Fibroblast of skin of right quadriceps (primary cell): Measurements from ENCODE around the gene DCAF5.
"Not testable (repeated sequence)": the region's sequence is repeated elsewhere in the genome, so short reads cannot be mapped to it uniquely, and the experiment has no call there.

ENCODE experiments used
- DNase-seq: peaks from one replicate; pipeline ENCODE4 v3.0.0-alpha.2; 2013

DCAF5 gene, protein sequence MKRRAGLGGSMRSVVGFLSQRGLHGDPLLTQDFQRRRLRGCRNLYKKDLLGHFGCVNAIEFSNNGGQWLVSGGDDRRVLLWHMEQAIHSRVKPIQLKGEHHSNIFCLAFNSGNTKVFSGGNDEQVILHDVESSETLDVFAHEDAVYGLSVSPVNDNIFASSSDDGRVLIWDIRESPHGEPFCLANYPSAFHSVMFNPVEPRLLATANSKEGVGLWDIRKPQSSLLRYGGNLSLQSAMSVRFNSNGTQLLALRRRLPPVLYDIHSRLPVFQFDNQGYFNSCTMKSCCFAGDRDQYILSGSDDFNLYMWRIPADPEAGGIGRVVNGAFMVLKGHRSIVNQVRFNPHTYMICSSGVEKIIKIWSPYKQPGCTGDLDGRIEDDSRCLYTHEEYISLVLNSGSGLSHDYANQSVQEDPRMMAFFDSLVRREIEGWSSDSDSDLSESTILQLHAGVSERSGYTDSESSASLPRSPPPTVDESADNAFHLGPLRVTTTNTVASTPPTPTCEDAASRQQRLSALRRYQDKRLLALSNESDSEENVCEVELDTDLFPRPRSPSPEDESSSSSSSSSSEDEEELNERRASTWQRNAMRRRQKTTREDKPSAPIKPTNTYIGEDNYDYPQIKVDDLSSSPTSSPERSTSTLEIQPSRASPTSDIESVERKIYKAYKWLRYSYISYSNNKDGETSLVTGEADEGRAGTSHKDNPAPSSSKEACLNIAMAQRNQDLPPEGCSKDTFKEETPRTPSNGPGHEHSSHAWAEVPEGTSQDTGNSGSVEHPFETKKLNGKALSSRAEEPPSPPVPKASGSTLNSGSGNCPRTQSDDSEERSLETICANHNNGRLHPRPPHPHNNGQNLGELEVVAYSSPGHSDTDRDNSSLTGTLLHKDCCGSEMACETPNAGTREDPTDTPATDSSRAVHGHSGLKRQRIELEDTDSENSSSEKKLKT

DNA sequence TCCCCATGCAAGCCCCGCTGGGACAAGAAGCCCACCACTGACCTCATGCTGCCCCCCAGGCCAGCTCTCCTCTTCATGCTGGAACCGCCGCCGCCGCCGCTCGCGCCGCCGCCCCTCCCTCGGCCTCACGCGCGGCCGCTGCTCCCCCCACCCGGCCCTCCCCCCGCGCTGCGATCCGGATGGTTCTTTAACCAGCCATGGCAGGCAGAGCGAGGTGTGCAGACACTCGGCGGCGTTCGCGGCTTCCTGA lies at the start of gene DCAF5:
Gene DCAF5, minus strand, starts transcription at position 218 of the 250 bp plus-strand sequence. Its CDS starts 141 bp downstream, at position 77.
- DNase-seq = no peak

DNA sequence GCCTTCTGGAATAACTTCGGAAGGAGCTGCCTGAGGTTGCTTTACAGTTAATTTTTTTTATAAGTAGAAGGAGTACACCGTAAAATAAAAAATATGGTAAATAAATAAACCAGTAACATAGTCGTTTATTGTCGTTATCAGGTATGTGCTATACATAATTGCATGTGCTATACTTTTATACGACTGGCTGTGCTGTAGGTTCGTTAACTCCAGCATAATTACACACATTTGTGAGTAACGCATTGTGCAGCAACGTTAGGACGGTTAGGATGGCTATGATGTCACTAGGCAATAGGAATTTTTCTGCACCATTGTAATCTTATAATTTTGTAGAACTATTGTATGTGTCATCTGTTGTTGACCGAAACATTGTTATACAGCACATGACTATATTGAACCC lies 46.9 kb upstream of the DCAF5 start:
- no peak for DNase-seq

DNA sequence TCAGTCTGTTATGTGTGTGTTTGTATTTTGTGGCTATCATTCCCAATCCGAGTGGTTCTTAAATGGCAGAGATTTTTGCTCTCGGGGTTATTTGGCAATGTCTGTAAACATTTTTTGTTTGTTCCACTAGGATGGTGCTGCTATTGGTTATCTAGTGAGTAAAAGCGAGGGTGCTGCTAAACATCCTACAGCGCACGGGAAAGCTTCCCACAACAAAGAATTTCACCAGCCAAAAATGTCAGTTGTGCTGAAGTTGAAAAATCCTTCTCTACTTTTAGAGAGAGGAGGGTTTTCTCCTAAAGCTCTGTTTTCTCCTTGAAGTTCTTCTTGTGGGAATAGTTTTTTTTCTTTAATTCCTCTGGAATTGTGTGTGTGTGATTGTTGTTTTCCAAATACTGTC lies 40.8 kb upstream of the DCAF5 start:
- DNase-seq = no peak

DNA sequence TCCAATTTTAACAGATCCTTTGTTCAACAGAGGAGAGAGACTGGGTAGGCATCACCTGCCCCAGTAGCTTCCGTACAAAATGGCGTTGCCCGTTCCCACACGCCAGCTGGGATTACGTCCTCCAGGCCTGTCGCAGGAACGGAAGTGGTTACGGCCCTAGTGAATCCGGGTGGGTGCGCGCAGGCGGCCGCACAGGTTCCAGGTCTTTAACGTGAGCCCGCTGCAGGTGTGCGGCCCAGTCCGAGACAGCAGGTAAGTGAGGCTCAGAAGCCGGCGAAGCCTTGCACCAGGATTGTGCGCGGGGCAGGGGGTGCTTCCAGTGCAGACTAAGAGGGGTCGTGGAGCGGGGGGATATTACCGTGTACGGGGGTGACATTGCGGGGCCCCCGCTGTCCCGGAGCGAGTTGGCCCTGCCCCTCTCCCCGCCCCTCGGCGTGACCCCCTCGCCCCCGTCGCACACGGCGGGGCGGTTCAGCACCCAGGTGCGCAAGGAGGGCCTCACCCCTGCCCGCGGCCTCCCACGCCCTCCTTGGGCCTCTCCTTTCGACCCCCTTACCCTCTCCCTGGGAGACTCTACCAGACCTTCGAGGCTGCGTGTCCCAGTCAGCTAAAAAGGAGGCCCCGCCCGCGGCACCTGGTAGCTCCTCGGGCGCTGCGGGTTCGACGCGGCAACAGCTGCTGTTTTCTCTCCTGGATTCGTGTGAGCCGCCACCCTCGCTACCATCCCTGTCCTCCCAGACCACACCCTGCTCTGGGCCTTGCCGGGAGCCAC lies 38.6 kb upstream of the DCAF5 start, which contains the start of gene EXD2:
Gene EXD2, plus strand, starts transcription at position 159 of the 772 bp plus-strand sequence. CDS start 17,973 bp downstream, outside the sequence.
- peak; percentile 80 for DNase-seq

DNA sequence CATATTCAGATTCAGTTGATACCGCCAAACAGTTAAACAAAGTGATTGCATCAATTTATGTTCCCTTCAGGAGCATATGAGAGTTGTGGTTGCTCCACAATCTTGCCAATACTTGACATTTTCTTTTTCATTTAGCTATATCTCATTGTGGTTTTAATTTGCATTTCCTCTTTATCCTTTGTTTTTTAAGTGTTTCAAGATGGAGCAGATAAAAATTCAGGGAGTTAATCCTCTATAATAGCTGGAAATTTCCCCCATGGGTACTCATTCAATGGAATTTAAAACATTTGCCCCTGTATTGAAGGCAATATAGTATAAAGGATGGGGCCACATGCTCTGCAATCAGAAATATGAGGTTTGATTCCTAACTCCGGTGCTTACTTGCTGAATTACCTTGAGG lies 37.3 kb upstream of the DCAF5 start:
- DNase-seq = peak; percentile 43

DNA sequence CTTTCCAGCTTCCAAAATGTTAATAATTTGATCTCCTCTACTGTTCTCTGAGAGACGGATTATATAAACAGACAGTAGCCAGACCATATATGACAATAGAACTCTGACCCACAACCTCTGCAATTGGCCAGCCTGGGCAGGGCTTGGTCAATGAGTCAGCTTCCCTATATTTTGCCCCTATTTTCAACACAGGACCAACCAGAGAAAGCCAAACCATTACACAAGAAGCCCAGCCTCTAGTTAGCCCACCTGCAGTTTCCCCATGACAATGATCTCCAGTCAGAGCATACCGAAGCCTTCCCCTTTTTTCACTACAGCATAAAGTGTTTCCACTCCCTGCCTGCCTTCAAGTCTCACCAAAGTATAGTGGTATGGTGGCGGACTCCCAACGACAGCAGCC lies 30.8 kb upstream of the DCAF5 start:
- DNase-seq = no peak

DNA sequence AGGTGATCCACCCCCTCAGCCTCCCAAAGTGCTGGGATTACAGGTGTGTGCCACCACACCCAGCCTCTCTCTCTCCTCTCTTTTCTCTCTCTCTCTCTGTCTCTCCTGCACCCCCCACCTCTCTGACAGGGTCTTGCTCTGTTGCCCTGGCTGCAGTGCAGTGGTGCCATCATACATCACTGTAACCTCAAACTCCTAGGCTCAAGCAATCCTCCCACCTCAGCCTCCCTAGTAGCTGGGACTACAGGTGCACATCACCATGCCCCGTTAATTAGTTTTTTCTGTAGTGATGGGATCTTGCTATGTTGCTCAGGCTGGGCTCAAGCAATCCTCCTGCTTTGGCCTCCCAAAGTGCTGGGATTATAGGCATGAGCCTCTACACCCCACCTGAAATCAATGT lies 29.7 kb upstream of the DCAF5 start:
- not testable (repeated sequence) for DNase-seq

DNA sequence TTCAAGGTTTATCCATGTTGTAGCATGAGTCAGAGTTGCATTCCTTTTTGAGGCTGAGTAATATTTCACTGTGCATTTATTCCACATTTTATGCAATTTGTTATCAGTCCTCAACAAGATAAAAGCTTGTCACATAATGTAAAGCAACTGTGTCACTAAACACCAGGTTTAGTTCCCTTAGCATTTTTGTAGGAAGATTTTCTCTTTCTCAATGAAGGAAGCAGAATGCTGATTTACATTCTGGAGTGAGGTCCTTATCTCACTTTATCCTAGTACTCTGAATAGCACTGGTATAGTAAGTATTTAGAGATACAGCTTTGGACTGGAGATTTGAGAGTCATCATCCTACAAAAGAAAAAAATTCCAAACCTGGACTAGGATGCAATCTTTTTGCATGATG lies 28.6 kb upstream of the DCAF5 start:
- no peak for DNase-seq

DNA sequence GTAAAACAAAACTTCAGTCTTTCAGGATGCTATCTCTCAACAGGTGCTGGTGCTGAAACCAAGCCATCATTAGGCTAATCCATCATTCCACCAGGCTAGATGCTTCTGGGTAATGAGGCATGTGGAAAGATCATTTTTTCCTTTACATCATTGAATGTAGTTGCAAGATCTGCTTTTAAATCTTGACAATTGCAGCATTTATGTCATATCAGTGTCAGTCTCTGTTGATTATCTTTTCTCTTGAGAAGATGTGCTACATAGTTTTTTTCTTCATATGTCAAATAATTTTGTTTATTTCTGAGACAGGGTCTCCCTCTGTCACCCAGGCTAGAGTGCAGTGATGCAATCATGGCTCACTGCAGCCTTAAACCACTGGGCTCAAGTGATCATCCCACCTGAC lies 22.2 kb upstream of the DCAF5 start:
- no peak for DNase-seq

DNA sequence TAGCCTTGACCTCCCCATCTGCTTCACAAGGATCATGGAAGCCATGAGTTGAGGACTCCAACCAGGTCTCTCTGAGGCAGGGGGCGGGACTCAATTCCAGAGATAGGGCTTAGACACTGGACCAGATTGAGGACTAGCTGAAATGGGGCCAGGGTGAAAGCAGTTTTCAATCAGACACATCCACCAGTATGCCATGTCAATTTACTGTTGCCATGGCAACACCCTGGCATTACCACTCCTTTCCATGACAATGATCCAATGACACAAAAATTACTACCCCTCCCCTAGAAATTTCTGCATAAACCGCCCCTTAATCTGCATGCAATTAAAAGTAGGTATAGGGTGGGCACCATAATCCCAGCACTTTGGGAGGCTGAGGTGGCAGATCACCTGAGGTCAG lies 18.6 kb upstream of the DCAF5 start:
- no peak for DNase-seq

DNA sequence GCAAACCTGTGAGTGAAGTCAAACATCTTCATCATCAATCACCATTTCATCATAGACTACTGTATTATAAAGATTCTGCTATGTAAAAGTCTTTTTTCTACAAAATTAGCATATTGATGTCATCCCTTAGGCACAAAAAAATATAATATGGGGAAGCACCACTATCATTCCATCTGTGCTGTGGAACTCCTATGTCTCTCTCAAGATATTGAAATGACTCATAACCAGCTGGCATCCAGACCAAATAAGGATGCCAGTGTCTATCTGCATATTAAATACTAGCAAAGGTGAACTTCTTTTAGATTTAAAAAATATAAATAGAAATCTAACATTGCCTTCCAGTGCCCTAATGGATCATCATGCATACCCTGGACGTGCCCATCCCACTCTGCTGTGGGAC lies 17.9 kb upstream of the DCAF5 start:
- no peak for DNase-seq

DNA sequence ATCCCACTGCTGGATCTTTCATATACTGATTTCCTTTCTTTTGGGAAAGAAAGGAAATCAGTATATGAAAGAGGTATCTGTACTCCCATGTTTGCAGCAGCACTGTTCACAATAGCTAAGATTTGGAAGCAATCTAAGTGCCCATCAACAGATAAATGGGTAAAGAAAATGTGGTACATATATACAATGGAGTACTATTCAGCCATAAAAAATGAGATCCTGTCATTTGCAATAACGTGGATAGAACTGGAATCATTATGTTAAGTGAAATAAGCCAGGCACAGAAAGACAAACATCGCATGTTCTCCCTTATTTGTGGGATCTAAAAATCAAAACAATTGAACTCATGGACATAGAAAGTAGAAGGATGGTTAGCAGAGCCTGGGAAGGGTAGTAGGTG lies 12.9 kb upstream of the DCAF5 start:
- not testable (repeated sequence) for DNase-seq

DNA sequence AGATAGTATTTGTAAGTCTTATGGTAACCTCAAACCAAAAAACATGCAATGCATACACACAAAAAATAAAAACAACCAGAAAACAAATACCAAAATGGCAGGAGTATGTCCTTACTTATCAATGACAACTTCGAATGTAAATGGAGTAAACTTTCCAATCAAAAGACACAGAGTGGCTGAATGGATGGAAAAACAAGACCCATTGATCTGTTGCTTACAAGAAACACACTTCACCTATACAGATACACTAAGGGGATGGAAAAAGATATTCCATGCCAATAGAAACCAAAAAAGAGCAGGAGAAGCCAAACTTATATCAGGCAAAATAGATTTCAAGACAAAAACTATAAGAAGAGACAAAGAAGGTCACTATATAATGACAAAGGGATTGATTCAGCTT lies 8.7 kb upstream of the DCAF5 start:
- no peak for DNase-seq

DNA sequence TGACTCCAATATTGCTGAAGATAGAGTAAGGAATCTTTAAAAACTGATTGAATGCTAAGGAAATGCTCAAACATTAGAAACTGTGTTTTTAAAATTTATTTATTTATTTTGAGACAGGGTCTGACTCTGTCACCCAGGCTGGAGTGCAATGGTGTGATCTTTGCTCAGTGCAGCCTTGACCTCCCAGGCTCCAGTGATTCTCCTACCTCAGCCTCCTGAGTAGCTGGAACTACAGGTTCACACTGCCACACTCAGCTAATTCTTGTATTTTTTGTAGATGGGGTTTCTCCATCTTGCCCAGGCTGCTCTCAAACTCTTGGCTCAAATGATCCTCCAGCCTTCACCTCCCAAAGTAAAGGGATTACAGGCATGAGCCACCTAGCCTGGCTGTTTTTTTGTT lies 3.3 kb upstream of the DCAF5 start:
- DNase-seq = no peak

DNA sequence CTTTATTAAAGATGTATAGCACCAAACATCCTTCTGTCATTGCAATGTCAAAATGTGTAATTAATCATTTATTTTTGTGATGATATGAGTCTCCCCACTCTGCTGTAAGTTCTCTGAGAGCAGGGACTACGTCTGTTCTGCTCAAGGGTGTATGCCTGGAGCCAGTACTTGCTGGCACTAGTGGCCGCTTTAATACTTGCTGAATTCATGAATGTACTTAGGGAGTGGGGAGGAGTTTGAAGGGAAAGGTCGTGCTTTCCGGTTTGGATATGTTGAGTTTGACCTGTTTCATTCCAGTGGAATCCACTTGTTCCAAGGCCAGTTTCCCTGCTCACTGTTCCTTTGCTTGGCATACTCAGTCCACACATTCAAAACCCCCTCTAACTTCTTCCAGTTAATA lies 1.9 kb upstream of the DCAF5 start:
- peak; percentile 13 for DNase-seq

DNA sequence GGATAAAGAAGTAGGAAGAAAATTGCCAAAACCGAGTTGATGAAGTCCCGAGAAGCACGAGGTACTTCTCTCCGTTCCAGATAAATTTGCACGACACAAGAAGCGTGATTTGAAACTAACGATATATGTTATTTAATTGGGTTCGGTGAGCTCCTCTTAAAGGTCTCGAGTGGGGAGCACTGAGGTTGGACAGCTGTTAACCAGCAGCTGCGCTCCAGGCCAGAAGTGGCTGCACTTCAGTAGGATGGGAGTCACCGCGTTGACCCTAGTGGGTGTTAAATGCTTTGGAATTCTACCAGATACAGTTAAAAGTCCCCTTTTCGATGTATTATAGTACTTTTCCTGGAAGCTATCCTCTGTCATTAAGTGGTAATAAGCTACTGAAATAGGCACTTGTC lies 953 bp upstream of the DCAF5 start:
- peak; percentile 6 for DNase-seq

DNA sequence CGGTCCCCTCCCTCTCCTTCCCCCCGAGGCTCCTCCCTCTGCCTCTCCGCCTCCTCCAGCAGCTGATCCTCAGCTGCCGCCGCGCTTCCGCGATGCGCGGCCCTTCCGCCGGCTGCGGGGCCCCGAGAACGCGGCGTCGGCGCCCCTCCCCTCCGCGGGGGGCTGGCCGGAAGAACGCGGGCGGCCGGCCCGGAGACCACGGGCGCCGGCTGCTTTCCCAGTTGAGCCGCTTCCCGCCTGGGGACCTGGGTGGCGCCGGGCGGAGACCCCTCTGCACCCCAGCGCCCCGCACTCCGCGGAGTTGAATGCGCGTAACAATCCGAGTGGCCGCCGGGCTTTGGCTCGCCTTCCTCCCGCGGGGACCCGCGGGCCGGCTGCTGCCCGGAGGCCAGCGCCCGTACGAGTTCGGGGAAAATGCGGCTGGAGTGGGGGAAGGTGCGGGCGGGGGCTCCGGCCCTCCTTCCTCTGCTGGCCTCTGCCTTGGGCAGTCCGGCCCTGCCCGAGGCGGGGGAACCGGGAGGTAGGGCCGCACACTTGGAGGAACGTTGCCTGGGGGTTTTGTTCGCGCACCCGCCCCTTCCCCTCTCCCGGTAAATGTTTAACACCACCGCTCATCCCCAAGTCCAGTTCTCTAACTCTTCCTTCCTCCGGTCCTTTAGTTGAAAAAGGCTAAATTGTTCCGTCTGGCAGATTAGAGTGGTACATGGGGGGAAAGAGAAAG lies 393 bp upstream of the DCAF5 start:
- peak; percentile 91 for DNase-seq

DNA sequence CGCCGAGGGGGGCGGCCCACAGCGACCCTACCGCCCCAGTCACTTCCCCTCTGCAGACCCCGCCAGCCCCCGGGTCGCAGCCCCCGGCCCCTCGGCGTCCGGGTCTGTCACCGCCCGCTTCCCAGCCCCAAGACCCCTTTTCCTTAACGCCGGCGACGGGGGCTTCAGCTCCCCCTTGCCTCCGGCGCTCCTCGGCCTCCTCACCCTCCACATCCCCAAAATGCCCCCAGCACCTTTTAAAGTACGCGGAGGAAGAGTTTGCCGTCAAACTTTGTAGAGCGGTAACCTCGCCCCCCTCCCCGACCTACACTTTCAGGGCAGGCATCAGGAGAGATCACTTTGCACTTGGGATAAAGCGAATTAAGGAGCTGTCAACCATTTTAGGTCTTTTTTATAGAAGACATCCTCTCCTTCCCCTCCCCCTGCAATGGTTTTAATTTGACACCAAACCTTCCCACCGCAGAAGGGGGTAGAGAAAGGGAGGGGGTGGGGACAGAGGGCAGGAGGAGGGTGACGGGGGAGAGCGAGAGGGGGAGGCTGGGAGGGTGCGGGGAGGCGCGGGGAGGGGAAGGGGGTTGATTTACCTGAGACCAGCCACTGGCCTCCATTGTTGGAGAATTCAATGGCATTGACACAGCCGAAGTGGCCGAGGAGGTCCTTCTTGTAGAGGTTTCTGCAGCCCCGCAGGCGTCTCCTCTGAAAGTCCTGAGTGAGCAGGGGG lies 578 bp downstream of the DCAF5 start:
- peak; percentile 57 for DNase-seq

DNA sequence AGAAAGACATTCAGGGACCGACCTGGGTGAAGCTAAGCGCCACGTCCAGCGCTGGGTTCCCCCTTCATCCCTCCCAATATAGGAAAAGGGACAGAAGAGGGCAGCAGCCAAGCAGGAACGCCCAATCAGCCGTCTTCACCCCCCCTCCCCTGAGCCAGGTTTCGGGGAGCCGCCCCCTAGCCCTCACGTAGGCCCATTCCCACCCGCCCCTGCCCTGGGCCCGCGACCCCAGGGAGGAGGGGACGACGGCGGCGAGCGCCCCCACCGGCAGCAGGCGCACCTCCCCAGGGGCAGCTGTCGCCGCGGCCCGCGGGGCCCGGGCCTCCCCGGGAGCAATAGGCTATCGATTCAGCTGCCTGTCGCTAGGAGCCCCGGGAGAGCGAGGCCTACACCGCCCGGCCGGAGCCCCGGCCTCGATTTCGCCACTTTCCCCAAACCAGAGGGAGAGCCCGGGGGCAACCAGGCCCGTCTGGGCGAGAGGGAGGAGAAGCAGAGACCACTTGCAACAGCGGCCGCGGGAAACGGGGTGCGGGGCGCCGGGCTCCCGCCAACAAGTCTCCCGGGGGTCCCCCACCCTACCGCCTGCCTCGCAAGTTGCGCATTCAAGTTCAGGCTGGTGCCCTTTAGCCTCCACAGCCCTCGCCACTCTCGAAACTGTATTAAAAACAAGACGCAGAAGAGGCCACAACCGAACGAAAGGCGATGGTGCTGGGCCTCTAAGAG lies 1.3 kb downstream of the DCAF5 start:
- DNase-seq = peak; percentile 70

DNA sequence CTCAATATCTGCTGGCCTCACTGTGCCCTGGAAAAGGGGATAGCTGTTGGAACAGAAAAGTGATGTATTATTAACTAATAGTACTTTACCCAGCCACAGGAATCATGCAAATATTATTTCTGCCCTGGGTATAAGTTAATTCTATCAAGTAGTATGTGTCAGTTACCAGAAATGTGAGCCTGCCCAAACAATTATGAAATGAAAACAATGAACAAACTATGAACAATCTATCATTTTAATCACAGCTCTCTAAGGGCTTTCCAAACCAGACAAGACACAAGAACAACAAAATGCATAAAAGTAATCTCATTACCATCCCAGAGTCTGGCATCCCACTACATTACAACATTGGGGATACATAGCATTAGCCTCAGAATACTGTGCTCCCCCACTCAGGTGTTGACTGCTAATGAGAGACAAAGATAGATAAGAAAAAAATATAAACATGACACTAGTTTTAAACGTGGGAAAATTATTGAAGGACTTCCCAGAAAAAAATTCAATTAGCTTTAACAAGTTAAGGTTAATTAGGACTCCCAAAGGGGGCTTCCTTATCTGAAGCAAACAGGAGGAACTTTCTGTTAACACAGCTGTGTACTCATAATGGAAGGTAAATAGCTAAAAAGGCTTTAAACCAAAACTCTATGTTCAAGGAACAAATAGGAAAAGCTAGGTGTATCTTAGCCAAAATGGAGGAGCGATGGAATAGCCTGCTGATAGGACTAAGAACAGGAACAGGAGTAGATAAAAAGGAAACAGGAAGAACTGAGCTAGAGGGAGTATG lies 3.3 kb downstream of the DCAF5 start:
- DNase-seq = no peak
